Measurements from ENCODE around the gene SPACA9.

The SPACA9 gene

DNA sequence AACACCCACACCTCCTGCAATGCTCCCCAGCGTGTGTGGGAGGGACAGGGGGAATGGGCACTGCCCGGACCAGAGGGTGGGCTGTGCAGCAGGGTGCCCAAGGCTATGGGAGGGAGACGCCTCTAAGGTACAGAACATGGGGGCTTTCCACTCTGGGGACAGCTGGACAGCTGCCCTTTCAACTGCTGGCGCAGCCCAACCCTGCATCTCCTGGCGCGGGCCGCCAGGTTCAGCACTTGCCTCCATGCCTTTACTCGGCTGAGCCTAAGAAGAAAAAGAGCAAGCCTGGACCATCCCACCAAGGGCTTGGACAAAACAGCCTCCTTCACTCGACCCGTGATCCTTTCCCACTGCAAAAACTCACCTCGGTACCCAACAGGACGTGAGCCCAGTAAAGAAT, 15.6 kb upstream of the SPACA9 start:
- DNase-seq (ENCODE audit: low read depth), result no peak

DNA sequence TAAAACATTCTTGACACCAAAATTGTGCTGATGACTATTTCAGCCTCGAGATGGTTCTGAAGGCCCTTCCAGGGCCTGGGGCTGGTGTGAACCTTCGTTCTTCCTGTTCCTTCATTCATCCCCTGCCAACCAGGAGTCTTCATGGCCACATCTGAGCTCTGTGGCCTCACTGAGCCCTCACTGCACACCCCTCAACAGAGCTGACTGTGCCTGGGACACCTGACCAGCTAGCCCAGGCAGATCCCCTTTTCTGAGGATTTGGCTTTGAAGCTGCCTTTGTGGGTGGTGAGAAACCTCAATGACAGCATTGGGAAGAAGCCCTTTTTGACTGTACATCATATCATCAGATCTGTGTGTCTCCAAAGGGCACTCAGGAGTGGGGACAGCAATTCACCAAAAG, 14.4 kb upstream of the SPACA9 start:
- DNase-seq (ENCODE audit: low read depth), result no peak

DNA sequence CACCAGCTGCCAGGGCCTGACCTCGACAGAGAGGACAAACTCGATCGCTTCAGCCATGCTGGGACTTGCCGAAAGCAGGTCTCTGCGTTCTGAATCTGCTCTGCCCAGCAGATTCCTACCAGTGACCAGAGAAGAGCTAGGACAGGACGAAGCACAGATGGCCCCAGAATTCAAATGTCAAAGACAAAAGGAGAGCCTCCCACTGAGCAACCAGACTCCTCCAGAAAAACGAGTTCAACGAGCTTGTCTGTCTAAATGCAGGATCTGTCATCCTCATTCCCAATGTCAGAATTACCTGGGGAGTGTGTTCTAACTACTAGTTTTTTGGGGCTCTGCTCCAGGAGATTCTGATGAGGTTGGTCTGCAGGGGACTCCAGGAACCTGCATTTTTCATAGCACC, 14.0 kb upstream of the SPACA9 start:
- no peak for DNase-seq (ENCODE audit: low read depth)

DNA sequence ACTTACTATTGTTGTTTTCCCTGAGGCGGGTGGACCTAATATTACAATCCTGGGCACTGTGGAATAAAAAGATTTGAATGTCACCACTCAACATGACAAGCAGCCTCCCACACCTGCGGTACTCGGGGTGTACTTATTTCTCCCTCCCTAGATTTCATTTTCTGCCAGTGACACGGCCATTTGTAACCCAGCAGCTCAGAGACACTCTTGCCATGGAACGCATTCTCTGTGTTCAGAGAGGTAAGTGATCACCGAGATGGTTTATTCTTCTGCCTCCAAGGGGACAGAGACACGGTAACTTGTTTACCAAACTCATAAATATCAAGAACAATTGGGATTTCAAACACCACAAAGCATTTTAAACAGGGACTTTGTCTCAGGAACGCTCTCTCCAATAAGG, 11.8 kb upstream of the SPACA9 start:
- no peak for DNase-seq (ENCODE audit: low read depth)

DNA sequence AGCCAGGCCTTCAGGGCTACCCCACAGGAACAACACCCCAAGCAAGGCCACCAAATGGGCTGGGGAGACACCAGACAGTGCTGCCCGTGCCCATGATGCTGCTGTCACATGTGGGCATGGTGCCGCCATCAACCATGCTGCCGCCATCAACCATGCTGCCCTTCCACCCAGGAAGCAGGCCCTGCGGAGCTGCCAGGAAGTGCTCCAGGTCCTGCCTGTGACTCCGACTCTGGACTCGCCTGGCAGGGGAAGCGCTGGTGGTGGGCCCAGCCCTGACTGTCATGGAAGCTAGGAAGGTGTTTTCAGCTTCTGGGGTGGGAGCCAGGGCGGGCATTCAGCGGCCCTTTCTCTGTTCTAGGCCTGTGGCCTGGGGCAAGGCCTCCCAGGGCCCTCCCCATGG, 9.4 kb upstream of the SPACA9 start:
- DNase-seq (ENCODE audit: low read depth), result no peak

DNA sequence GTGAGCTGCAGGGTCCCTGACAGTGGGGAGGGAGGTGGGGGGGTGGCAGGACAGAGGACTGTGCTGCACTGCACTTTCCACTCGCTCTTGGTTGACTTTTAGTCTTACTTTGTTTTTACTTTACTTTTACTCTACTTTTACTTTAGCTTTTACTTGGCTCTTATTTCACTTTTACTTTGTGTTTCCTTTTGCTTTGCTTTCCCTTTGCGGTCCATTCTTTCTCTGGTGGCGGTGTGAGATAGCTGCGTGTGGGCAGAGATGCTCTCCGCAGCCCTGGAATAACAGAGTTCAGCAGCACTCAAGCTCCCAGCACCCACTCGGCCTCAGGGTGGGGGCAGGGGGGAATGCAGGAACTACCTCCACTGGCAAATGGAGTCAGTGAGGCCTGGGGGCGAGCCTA, 5.3 kb upstream of the SPACA9 start:
- DNase-seq (ENCODE audit: low read depth), result no peak

DNA sequence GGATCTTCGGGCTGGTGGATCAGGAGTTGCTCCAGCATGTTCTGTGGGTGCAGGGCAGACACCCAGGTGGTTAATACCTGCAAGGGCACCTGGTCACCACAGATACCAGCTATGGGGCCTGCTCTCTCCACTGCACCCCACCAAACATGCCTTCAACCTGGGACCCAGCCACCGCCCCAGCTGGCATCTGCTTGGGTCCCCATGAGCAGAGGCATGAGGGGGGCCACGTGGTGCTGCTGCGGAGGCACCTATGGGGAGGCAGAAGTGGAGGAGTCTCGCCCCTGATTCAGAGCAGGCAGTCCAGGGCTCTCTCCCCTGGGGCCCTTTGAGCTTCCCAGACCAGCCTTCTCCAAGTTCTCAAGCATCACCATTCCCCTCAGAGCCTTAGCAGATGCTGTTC, 3.5 kb upstream of the SPACA9 start:
- no peak for DNase-seq (ENCODE audit: low read depth)

DNA sequence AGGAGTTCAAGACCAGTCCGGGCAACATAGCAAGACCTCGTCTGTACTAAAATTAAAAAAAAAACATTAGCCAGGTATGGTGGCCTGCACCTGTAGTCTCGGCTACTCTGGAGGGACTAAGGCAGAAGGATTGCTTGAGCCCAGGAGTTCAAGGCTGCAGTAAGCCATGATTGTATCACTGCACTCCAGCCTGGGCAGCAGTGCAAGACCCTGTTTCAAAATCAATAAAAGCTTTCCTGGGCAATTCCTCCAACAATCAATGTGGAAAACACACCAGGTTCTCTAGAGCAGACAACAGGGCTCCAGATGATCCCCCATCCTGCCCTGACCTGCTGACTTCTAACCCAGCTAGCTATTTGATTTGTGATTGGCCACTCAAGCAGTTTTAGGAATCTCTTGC, 1.8 kb upstream of the SPACA9 start:
- DNase-seq (ENCODE audit: low read depth), result no peak

DNA sequence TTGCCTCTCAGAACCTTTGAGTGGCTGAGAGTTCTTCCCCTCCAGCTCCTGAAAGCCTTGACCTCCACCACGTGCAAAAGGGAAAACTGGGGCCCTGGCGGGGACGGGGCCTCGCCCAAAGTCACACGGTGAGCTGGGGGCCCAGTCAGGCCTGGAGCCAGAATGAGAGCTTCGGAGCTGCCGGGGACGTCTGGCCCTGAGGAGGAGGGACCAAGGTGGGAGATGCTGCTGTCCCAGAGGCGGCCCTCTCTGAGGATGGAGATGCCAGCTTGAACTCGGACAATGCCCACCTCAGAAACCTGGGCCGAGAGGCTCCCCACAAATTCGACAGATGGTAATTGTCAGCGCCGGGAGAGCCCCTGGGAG, 1.3 kb upstream of the SPACA9 start:
- no peak for DNase-seq (ENCODE audit: low read depth)

DNA sequence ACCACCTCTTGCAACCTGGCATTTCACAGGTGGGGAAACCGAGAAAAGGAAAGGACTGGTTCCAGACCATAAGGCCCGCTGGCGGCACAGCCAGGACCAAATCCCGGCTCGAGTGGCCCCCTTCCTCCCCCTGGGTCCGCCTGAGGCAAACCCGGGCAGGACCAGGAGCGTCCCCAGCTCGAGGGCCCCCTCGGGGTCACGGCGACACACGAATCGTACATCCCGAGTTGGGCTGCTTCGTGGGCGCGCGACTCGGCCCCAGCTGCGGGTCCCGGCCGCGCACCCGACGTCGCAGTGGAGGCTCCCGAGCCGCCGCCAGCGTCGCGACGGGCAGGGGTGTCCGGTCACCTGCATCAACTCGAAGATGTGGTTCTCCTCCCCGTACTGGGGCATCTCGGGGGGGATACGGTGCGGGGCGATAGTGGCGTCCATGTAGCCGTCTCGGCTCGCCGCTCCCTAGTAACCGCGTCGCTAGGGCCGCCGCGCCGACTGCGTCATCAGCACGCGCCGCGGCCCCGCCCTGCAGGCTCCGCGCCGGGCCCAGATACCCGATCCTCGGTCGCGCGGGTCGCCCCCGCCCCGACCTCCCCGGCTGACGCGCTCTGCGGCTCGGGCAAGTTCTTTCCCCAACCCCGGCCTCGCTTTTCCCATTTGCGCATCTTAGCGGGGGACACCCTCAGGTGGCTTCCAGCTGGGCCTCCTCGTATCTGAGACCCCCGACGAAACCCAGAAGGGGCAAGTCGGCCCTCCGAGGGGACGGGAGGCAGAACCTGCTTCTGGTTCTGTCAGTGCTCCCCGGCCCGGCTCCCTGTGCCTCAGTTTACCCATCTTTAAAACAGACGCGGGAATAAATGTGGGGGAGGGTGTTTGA, 639 bp upstream of the SPACA9 start, which contains the start of gene AK8:
Gene AK8 (minus strand): TSS at position 461 of the 871 bp plus-strand sequence. CDS start 29 bp downstream, at position 432.
- DNase-seq (ENCODE audit: low read depth), result no peak

DNA sequence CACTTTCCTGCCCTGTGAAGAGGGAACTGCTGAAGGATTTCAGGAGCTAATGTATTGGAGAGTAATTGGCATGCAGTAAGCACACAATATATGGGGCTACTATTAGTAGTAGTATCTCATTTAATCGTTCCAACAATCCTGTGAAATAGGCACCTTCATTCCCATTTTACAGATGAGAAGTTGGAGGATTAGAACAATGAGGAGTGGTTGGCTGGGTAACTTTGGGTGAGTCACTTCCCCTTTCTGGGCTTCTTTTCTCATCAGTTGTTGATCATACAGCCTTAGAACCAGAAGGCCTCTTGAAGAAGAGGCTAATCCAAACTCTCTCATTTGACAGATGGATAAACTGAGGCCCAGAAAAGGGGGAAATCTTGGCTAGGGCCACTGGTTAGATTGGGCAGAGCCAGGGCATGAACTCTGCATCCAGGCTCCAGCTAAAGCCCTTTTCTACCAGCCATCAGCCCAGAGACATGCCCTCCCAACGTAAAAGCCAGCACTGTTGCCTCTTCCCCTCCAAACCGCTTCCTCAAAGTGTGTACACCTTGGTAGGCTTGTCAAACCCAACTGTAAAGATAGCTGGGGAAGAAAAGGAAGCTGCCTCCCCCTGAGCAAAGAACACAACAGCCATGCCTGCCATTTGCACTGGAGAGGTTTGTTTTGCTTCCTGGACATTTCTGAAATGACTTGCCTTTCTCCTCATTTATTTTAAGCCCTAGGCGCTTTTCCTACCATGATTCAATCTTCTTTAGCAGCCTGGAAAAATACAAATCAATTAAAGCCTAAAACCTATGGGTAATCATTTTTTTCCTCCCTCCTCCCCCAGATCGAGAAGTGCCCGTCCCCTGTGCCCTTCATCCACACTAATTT, 992 bp downstream of the SPACA9 start:
- no peak for DNase-seq (ENCODE audit: low read depth)

DNA sequence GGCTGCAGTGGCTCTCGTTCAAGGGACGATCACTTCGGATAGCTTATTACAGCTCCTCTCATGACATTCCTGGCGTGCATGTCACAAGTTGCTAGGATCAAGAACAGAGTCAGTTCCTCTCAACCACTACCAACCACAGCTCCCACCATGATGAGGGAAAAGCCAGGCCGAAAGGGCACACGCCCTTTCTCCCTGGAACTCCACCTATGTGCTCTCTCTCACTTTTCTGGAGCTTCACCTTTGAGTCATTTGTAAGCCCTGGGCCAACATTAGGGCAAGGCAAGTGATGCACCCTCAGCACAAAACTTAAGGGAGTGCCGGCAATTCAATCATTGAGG, 1.6 kb downstream of the SPACA9 start:
- DNase-seq (ENCODE audit: low read depth), result no peak

DNA sequence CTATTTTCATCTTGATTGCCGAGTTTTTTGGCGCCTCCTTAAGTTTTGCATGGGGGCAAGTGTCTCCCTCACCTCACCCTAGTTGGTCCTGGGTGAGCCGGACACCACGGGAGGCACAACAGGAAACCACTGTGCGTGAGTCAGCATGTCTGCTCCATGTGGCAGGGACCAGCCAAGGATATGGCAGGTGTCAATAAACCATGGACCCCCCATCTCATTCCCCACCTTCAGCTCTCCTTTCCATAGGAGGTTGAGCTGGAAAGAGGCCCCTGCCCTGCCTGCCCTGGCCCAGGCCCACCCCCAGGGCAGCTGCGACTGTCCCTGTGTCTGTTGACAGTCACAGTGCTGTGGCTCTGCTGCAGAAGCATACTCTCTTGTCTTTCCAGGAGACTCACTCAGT, 3.1 kb downstream of the SPACA9 start:
- DNase-seq (ENCODE audit: low read depth), result no peak

DNA sequence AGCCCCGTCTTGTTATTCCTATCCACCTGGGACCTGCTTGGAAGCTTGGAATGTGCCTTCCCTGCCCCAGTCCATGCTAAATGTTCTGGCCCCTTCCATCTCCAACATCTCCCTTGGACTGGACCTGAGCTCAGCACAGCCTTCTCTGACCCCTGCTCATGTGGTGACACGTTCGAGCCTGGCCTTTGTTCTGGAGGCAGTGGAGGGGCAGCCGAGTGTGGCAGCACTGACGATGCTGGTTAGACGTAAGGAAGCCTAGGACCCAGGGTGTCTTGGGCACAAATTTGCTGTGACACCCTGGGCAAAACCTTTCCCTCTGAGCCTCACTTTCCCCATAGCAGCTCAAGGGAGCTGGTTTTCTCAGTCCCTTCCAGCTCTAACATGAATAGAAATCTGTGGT, 3.9 kb downstream of the SPACA9 start:
- DNase-seq (ENCODE audit: low read depth), result no peak

DNA sequence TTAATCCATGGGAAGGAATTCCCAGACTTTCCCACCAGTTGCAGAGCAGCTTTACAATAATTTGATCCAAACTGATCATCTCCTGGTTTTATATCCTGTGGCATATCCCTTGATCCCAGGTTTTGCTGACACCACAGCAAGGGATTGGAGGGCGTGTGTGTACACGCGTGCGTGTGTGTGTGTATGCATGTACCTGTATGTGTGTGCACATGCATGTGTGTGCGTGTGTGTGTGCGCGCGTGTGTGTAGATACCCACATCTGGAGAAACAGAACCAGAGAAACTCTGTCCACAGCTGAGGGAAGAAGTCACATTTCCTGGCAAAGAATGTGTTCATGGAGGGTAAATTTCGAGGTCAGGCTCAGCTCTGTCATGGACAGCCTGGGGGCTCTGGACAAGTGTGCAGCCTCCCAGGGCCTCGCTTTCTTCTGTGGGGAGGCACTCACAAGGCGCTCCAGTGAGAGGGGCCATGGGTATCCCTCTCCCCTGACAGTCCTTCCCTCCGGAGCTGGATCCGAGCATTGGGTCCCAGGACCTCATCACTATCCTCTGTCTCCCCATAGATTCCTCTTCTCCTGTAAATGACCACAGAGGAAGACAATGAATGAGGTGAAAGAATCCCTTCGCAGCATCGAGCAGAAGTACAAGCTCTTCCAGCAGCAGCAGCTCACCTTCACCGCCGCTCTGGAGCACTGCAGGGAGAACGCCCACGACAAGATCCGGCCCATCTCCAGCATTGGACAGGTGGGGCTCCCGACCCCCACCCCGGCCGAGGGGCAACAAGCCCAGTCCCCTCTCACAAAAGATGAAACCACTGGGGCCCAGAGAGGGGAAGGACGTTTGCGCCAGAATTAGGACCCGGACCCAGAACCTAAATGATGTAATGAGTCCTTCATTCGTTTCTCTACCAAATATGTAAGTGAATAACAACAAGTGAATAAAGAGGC, 4.9 kb downstream of the SPACA9 start:
- DNase-seq (ENCODE audit: low read depth), result no peak

DNA sequence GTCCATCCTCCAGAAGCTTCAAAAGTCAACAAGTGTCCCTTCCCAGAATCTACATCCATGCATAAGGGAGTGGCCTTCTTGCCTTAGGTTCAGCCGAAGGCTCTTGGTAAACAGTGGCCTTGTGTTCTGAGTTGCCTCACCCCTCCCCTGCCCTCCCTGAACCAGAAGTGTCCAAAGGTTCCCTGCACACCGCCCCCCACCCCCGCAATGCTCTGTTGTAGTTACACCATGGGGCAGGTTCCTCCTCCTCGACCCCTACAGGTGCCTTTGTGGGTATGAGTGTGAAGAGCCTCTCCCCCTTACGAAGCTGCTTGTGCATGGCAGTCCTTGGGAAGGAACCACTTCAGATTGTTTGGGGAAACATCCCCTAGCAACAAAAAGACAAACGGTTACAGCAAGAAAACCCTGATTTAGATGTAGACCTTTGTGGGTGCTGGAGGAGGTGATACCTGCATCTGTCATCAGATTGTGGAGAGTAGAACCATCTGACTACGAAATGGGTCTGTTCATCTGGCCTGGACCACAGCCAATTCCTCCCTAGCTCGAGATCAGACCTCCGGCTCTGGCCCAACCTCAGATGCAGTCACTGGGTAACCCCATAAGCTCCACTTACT, 7.1 kb downstream of the SPACA9 start:
- DNase-seq (ENCODE audit: low read depth), result no peak

DNA sequence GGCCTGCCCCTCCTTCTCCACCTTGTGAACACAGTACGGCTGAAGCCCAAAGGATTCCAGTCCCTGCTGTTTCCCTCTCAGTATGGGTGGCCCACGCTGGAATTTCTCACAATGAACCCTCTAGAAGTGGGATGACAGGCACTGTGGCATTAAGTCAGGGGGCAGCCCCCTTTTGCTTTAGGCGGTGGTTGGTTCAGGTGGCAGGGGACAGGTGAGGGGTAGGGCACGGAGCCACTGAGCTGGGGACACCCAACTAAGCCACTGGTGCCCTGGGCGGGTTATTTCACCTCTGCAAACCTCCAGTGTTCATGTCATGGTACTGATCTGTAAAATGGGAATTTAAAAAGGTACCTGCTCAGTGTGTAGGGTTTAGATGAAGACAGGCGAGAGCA, 7.6 kb downstream of the SPACA9 start:
- no peak for DNase-seq (ENCODE audit: low read depth)

DNA sequence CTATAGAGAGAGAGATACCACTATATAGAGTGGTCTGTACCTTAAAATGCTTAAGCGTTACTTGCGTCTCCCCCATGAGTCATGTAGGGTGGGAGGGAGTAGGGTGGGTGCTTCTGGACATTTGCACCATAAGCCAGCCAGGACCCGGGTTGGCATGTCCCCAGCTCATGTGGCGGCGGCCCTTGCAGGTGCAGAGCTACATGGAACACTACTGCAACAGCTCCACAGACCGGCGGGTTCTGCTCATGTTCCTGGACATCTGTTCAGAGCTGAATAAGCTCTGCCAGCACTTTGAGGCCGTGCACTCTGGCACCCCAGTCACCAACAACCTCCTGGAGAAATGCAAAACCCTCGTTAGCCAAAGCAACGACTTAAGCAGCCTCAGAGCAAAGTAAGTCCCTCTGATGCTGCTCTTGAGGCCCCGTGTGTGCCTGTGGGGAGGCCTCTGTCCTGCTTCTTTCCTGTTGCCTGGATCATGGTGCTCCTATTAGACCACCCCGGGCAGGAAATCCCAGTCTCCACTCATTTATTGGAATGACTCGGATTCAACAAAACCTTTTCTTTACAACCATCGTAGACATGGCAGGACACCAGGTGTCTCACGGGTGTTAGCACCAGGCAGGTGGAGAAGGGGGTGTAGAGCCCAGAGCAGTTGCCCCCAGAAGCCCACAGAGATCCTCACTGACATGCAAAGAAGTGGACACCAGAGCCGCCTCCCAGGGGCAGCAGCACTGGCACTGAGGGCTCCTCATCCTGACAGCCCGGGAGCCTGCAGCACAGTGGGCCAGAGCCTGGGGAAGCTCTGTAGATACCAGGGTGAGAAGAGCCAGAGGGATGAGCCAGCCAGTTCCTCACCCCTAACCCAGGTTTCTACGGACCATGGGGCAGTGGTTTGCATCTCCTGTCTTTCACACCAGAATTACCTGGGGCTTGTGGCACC, 8.8 kb downstream of the SPACA9 start:
- DNase-seq (ENCODE audit: low read depth), result no peak

DNA sequence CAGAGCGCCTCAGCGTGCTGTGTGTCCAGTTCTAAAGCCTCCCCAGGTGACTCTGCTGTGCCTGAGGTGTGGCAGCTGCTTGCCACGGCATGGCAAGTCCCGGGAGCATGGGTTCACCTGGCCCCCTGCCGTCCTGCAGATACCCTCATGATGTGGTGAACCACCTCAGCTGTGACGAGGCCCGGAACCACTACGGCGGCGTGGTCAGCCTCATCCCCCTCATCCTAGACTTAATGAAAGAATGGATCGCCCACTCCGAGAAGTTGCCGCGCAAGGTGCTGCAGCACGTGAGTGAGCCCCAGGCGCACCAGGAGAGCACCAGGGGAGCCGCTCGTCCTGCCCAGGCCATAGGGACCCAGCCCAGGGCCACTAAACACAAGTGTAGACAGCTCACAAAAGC, 9.5 kb downstream of the SPACA9 start:
- DNase-seq (ENCODE audit: low read depth), result no peak

DNA sequence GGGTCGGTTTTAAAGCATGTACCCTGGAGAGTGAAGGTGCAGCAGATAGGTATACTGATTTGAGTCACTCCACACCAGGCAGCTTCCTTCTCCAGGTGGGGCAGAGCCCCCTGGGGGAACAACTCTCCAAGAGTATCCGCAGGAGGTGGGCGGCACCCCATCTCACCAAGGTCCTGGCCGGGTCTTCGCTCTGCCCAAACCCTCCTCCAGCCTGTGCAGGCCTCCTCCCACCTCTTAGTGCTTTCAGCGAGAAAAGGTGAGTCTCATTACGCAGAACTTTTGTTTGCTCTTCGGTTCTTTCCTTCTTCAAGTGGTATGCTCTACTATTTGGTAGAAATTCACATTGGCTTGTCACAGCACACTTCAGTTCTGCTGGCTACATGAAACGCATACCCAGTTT, 13.7 kb downstream of the SPACA9 start:
- DNase-seq (ENCODE audit: low read depth), result no peak

DNA sequence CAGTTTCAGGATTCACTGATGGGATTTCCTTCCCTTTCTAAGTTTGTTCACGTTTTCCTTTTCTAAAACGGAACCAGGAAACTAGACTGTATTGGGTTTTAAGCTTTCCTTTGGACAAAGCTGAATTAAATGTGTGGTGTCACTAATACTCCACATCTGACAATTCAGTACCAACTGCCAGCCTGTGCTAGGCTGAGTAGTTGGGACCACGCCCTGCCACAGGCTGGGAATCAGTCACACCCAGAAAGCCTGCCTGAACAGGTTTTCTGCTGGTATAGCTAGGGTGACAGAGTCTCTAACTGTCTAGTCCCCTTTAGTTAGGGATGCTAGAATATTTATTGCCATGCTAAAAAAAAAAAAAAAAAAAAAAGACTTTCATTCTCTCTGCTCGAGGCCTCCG, 15.6 kb downstream of the SPACA9 start:
- DNase-seq (ENCODE audit: low read depth), result no peak

All from non-pigmented ciliary epithelial cell (primary cell).